Prostate gland (tissue), 2 donors: ENCODE results near the gene RFX7. TPM values are rescaled to one million over a fixed set of nuclear protein-coding genes. Genes with fewer than 3 reads are reported as not detected.

Experiments
- DNase-seq: peaks from one replicate; pipeline ENCODE4 v3.0.0-alpha.2; 2019; ENCODE audit warnings: low spot score
- H3K27ac ChIP-seq, 2 donors: fragments of 200-600 bp; sonication (generic); 2 replicates each; pipeline ENCODE4 v1.5.1; 2017 to 2019
- H3K27me3 ChIP-seq: fragments of 200-600 bp; sonication (generic); replicated peaks from 2 replicates; pipeline ENCODE4 v1.5.1; 2019; ENCODE audit not compliant: insufficient read depth
- H3K36me3 ChIP-seq, 2 donors: fragments of 200-600 bp; sonication (generic); 1 replicate in 1 of 2; 2 replicates in 1 of 2; pipeline versions ENCODE4 v1.5.1 to v1.8.1; 2017 to 2019
- H3K4me1 ChIP-seq: fragments of 200-600 bp; sonication (generic); replicated peaks from 2 replicates; pipeline ENCODE4 v1.5.1; 2019
- H3K4me3 ChIP-seq, 2 donors: fragments of 200-600 bp; sonication (generic); 2 replicates each; pipeline ENCODE4 v1.5.1; 2017 to 2019
- H3K9me3 ChIP-seq: fragments of 200-600 bp; sonication (generic); 2 replicates; pipeline ENCODE4 v1.5.1; 2017
- CTCF ChIP-seq, 4 experiments: fragments of 200-600 bp in 2 of 4; fragments of 450-650 bp in 2 of 4; sonication (generic) in 2 of 4; IDR thresholded peaks; 1 replicate in 3 of 4; 2 replicates in 1 of 4; pipeline ENCODE4 v1.5.1; 2016 to 2019; ENCODE audit warnings: antibody characterized with exemption in 4 of 4, mild to moderate bottlenecking in 2 of 4, moderate library complexity in 2 of 4
- POLR2A ChIP-seq: fragments of 450-650 bp; IDR thresholded peaks from one replicate; pipeline ENCODE4 v1.6.1; 2016; ENCODE audit warnings: antibody characterized with exemption, mild to moderate bottlenecking
- POLR2AphosphoS5 ChIP-seq: sonication (generic); formaldehyde crosslinking; IDR thresholded peaks from one replicate; pipeline ENCODE4 v1.6.1; 2017; ENCODE audit warnings: antibody characterized with exemption
- WGBS: methylation state at CpG from one replicate; pipeline ENCODE4 v1.1.5; 2018; 5-methylcytosine and 5-hydroxymethylcytosine counted together
- intact Hi-C: fragments of 100-400 bp; cut with DNase I; formaldehyde crosslinking; loops from one replicate; pipeline ENCODE4 v1.14.2; 2022
- total RNA-seq, 2 donors: library from RNA; depleted of rRNA; stranded (reverse); fragments of >200 nt; gene quantifications; one replicate each; pipeline ENCODE4 v1.1.0, GENCODE V29; 2016

The RFX7 gene
- total RNA-seq, 2 donors from 2014 or later, result 9.3 to 15.1 TPM

DNA sequence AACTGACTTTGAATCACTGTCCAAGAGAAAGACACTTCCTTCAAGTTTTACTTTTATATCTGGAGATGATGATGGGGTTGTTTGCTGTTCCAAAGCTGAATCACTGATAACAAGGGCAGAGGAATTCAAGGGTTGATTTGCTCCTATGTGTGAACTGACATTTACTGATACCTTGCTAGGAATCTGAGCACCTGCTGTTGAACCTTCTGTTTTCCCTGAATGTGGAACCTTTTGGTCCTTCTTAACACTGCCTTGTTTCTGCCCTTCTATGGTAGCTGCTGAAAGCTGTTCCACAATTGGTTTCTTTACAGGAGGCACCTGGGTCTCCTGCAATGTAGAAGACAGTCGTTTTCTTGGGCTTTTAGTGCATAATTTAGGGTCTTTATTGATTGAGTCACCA is 148.3 kb downstream of the RFX7 start:
- Histone ChIP-seq H3K9me3 (no peaks in the 10 kb centered on the region), H3K36me3 (peaks cover 0 to 13% of the 10 kb centered on the region in 2 donors), H3K27ac (no peak overlapping the region), H3K4me3 (no peak overlapping the region), H3K4me1 (no peaks in the 10 kb centered on the region), H3K27me3 (no peaks in the 10 kb centered on the region)
- TF ChIP-seq CTCF (IDR thresholded peaks at IDR 0.05), result no peak
- no peak for TF ChIP-seq POLR2AphosphoS5
- TF ChIP-seq POLR2A, result no peak
- no peak for DNase-seq
- intact Hi-C loops, result loop anchor here (5.0 to 10.0 kb wide), 2 partner anchors 101 to 152 kb away; partner anchors contain the start of gene NEDD4
- WGBS, result 60% methylated on average over 1 of the region's 1 CpG

- TF ChIP-seq CTCF (IDR thresholded peaks at IDR 0.05) (no peak), POLR2A (no peak), POLR2AphosphoS5 (no peak)
- Histone ChIP-seq H3K4me3 (no peak overlapping the region), H3K9me3 (no peaks in the 10 kb centered on the region), H3K36me3 (peaks cover 0 to 13% of the 10 kb centered on the region in 2 donors), H3K27me3 (no peaks in the 10 kb centered on the region), H3K27ac (no peak overlapping the region), H3K4me1 (no peaks in the 10 kb centered on the region)
- WGBS, result 88% methylated on average over 5 of the region's 5 CpGs
- no peak for DNase-seq
- intact Hi-C loops, result loop anchor here (10.0 kb wide), 1 partner anchor 99 kb away; the partner anchor contains the start of gene NEDD4
These were observed 149.5 kb downstream of the RFX7 start for GRCh38 chr15:56094171-56094570.

GRCh38 chr15:56088389-56088788 is 155.3 kb downstream of the RFX7 start:
- no peaks in the 10 kb centered on the region for H3K9me3 ChIP-seq
- no peaks in the 10 kb centered on the region for H3K4me1 ChIP-seq
- TF ChIP-seq POLR2A (no peak), POLR2AphosphoS5 (no peak), CTCF (IDR thresholded peaks at IDR 0.05) (no peak)
- intact Hi-C loops, result no loop called here
- H3K27me3 ChIP-seq, result no peaks in the 10 kb centered on the region
- DNase-seq, result no peak
- no peaks in the 10 kb centered on the region for H3K36me3 ChIP-seq
- no peak overlapping the region for H3K27ac ChIP-seq
- H3K4me3 ChIP-seq, result no peak overlapping the region

DNA sequence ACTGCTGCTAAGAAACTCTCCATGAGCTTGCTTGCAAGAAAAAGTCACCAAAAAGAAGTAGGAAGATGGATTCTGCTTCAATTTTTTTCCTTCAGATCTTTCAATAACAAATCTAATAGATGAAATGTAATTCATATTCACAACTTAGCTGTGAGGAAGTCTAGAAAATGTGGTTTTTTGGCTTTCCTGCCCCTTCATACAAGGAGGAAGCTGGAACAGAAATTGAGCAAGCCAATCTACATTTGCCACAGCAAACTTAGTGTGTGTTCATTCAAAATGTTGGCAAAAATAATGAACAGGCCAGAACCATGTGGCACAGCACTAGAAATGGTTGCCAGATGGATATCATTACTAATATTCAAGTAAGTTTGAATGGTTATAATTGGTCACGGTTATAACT is 157.1 kb downstream of the RFX7 start:
- no peak for DNase-seq
- H3K36me3 ChIP-seq, result no peaks in the 10 kb centered on the region
- no peak overlapping the region for H3K27ac ChIP-seq
- 94% methylated on average over 1 of the region's 1 CpG for WGBS
- no peaks in the 10 kb centered on the region for H3K4me1 ChIP-seq
- H3K27me3 ChIP-seq, result no peaks in the 10 kb centered on the region
- no peak overlapping the region for H3K4me3 ChIP-seq
- intact Hi-C loops, result no loop called here
- TF ChIP-seq POLR2AphosphoS5, result no peak
- TF ChIP-seq CTCF (IDR thresholded peaks at IDR 0.05), result no peak
- TF ChIP-seq POLR2A, result no peak
- no peaks in the 10 kb centered on the region for H3K9me3 ChIP-seq

GRCh38 chr15:56082263-56082761 is 161.4 kb downstream of the RFX7 start:
- Histone ChIP-seq H3K27me3 (no peaks in the 10 kb centered on the region), H3K27ac (no peak overlapping the region), H3K4me3 (no peak overlapping the region), H3K9me3 (no peaks in the 10 kb centered on the region), H3K36me3 (no peaks in the 10 kb centered on the region), H3K4me1 (no peaks in the 10 kb centered on the region)
- intact Hi-C loops, result no loop called here
- TF ChIP-seq POLR2A, result no peak
- no peak for TF ChIP-seq POLR2AphosphoS5
- no peak for TF ChIP-seq CTCF (IDR thresholded peaks at IDR 0.05)
- no peak for DNase-seq
- WGBS, result 62% methylated on average over 3 of the region's 3 CpGs
